ENCODE measurements around the gene TAF6.
A peak's percentile ranks its signal among the peaks of the same experiment; 100 is the strongest.

TAF6 gene

GRCh38 chr7:100119970-100120732 is 993 bp upstream of the TAF6 start:
- peak; percentile 71 for DNase-seq

GRCh38 chr7:100118388-100119071 is 628 bp downstream of the TAF6 start:
- no peak for DNase-seq

- no peak for DNase-seq
Observed at GRCh38 chr7:100115026-100115425, 4.1 kb downstream of the TAF6 start.

GRCh38 chr7:100111914-100112313 is 7.2 kb downstream of the TAF6 start:
- DNase-seq: no peak

GRCh38 chr7:100111156-100111555 is 8.0 kb downstream of the TAF6 start:
- DNase-seq: no peak

GRCh38 chr7:100109521-100110163 is 9.5 kb downstream of the TAF6 start:
- no peak for DNase-seq

- DNase-seq: no peak
Observed at GRCh38 chr7:100107890-100108289, 11.3 kb downstream of the TAF6 start.

- DNase-seq: no peak
Observed at GRCh38 chr7:100107125-100107737, 11.9 kb downstream of the TAF6 start.

GRCh38 chr7:100106633-100107032 is 12.5 kb downstream of the TAF6 start:
- no peak for DNase-seq

GRCh38 chr7:100105534-100105933 is 13.6 kb downstream of the TAF6 start:
- DNase-seq: no peak

- no peak for DNase-seq
Observed at GRCh38 chr7:100102950-100103840, 16.0 kb downstream of the TAF6 start.

GRCh38 chr7:100101016-100101862 is 17.9 kb downstream of the TAF6 start, which contains the start of the genes AP4M1 and MCM7:
Gene AP4M1, plus strand, starts transcription at chr7:100101643. Its CDS starts 72 bp downstream, at chr7:100101715.
Gene MCM7, minus strand, starts transcription at chr7:100101397. Its CDS starts 103 bp downstream, at chr7:100101294.
- DNase-seq: peak; percentile 99

- peak; percentile 93 for DNase-seq
Observed at GRCh38 chr7:100100420-100101015, 18.6 kb downstream of the TAF6 start.

GRCh38 chr7:100099452-100099851 is 19.7 kb downstream of the TAF6 start:
- no peak for DNase-seq

- no peak for DNase-seq
Observed at GRCh38 chr7:100098913-100099312, 20.2 kb downstream of the TAF6 start.

GRCh38 chr7:100095704-100096103 is 23.5 kb downstream of the TAF6 start:
- DNase-seq: no peak

- no peak for DNase-seq
Observed at GRCh38 chr7:100095289-100095688, 23.9 kb downstream of the TAF6 start.

GRCh38 chr7:100093925-100094486 is 25.2 kb downstream of the TAF6 start:
- no peak for DNase-seq

- no peak for DNase-seq
Observed at GRCh38 chr7:100093498-100093897, 25.7 kb downstream of the TAF6 start.

- no peak for DNase-seq
Observed at GRCh38 chr7:100093054-100093453, 26.1 kb downstream of the TAF6 start.
